ENCODE measurements around the gene HSPB1. TPM values are rescaled to one million over a fixed set of nuclear protein-coding genes. Genes with fewer than 3 reads are reported as not detected.

Gene HSPB1
- total RNA-seq, 1 experiment from 2014 or later, result 82.1 TPM

GRCh38 chr7:76318488-76319353, 16.2 kb downstream of the HSPB1 start:
- peak; percentile 78 to 80 for DNase-seq
- ChIA-PET POLR2A (interaction anchor here (0.7 to 1.6 kb wide), 3 partner anchors 40 to 152 kb away, joined by 3 to 4 read pairs (median 3); partner anchors contain the start of gene YWHAG), CTCF (interaction anchor here (0.5 to 1.4 kb wide), 6 partner anchors 22 to 152 kb away, joined by 3 to 7 read pairs (median 4); partner anchors contain the start of gene YWHAG)
- peaks cover 13% of the 10 kb centered on the region for H3K4me1 Mint-ChIP-seq (ENCODE audit: low read depth, unreplicated experiment)
- Histone ChIP-seq H3K4me1 (peaks cover 12% of the 10 kb centered on the region), H3K9me3 (no peaks in the 10 kb centered on the region), H3K4me3 (ENCODE audit: low read depth, low read length) (peak overlapping the region; percentile 54), H3K27me3 (replicated peaks; ENCODE audit: control insufficient read depth, insufficient read depth, low read length) (no peaks in the 10 kb centered on the region), H3K36me3 (ENCODE audit: control insufficient read depth, insufficient read depth, low read length) (no peaks in the 10 kb centered on the region; the same call in 1 of the 2 replicates)
- peaks cover 50% of the 10 kb centered on the region for H3K36me3 Mint-ChIP-seq (ENCODE audit: insufficient read depth, unreplicated experiment)
- peak overlapping the region; percentile 72 for H3K27ac Mint-ChIP-seq (ENCODE audit: unreplicated experiment)
- H3K27me3 Mint-ChIP-seq (ENCODE audit: insufficient read depth, unreplicated experiment), result no peaks in the 10 kb centered on the region
- peak overlapping the region; percentile 76 for H3K4me3 Mint-ChIP-seq (ENCODE audit: unreplicated experiment)
- no peaks in the 10 kb centered on the region for H3K9me3 Mint-ChIP-seq (ENCODE audit: unreplicated experiment)
- BruUV-seq (replicated peaks), result TSS peak; percentile 61
- intact Hi-C loops (cut with micrococcal nuclease; ENCODE audit: unreplicated experiment), result loop anchor here (2.0 kb wide), 2 partner anchors 40 to 74 kb away; partner anchors contain the start of gene YWHAG
- TF ChIP-seq CTCF (IDR thresholded peaks at IDR 0.05; ENCODE audit: insufficient read depth in 1 of 2, low read depth in 1 of 2, low read length in 1 of 2, severe bottlenecking in 1 of 2, unreplicated experiment in 1 of 2), result peak; percentile 18 to 21

- CTCF ChIA-PET, result no interaction called here
- no TSS peak for BruUV-seq (replicated peaks)
- peaks cover 6% of the 10 kb centered on the region for H3K4me1 Mint-ChIP-seq (ENCODE audit: low read depth, unreplicated experiment)
- peaks cover 85% of the 10 kb centered on the region for H3K36me3 Mint-ChIP-seq (ENCODE audit: insufficient read depth, unreplicated experiment)
- Histone ChIP-seq H3K9me3 (no peaks in the 10 kb centered on the region), H3K36me3 (ENCODE audit: control insufficient read depth, insufficient read depth, low read length) (peaks cover 2% of the 10 kb centered on the region), H3K4me1 (no peaks in the 10 kb centered on the region), H3K4me3 (ENCODE audit: low read depth, low read length) (no peak overlapping the region), H3K27me3 (replicated peaks; ENCODE audit: control insufficient read depth, insufficient read depth, low read length) (no peaks in the 10 kb centered on the region)
- POLR2A ChIA-PET, result no interaction called here
- H3K27me3 Mint-ChIP-seq (ENCODE audit: insufficient read depth, unreplicated experiment), result no peaks in the 10 kb centered on the region
- intact Hi-C loops (cut with micrococcal nuclease; ENCODE audit: unreplicated experiment), result no loop called here
- H3K4me3 Mint-ChIP-seq (ENCODE audit: unreplicated experiment), result no peak overlapping the region
- DNase-seq, result no peak
- TF ChIP-seq CTCF (IDR thresholded peaks at IDR 0.05; ENCODE audit: insufficient read depth in 1 of 2, low read depth in 1 of 2, low read length in 1 of 2, severe bottlenecking in 1 of 2, unreplicated experiment in 1 of 2), result no peak
- no peak overlapping the region for H3K27ac Mint-ChIP-seq (ENCODE audit: unreplicated experiment)
- no peaks in the 10 kb centered on the region for H3K9me3 Mint-ChIP-seq (ENCODE audit: unreplicated experiment)
These were observed 22.6 kb downstream of the HSPB1 start for GRCh38 chr7:76325092-76325491.

- ChIA-PET CTCF (no interaction called here), POLR2A (no interaction called here)
- H3K4me3 Mint-ChIP-seq (ENCODE audit: unreplicated experiment), result no peak overlapping the region
- peaks cover 81% of the 10 kb centered on the region for H3K36me3 Mint-ChIP-seq (ENCODE audit: insufficient read depth, unreplicated experiment)
- peaks cover 7% of the 10 kb centered on the region for H3K4me1 Mint-ChIP-seq (ENCODE audit: low read depth, unreplicated experiment)
- H3K9me3 ChIP-seq, result no peaks in the 10 kb centered on the region
- H3K27me3 ChIP-seq (replicated peaks; ENCODE audit: control insufficient read depth, insufficient read depth, low read length), result no peaks in the 10 kb centered on the region
- no peaks in the 10 kb centered on the region for H3K9me3 Mint-ChIP-seq (ENCODE audit: unreplicated experiment)
- H3K4me1 ChIP-seq, result no peaks in the 10 kb centered on the region
- H3K4me3 ChIP-seq (ENCODE audit: low read depth, low read length), result no peak overlapping the region
- intact Hi-C loops (cut with micrococcal nuclease; ENCODE audit: unreplicated experiment), result no loop called here
- no peak for TF ChIP-seq CTCF (IDR thresholded peaks at IDR 0.05; ENCODE audit: insufficient read depth in 1 of 2, low read depth in 1 of 2, low read length in 1 of 2, severe bottlenecking in 1 of 2, unreplicated experiment in 1 of 2)
- no peaks in the 10 kb centered on the region for H3K27me3 Mint-ChIP-seq (ENCODE audit: insufficient read depth, unreplicated experiment)
- BruUV-seq (replicated peaks), result no TSS peak
- DNase-seq, result no peak
- no peak overlapping the region for H3K27ac Mint-ChIP-seq (ENCODE audit: unreplicated experiment)
- peaks cover 2% of the 10 kb centered on the region for H3K36me3 ChIP-seq (ENCODE audit: control insufficient read depth, insufficient read depth, low read length)
These were observed 23.3 kb downstream of the HSPB1 start for GRCh38 chr7:76325811-76326210.
